Keratinocyte (primary cell): ENCODE measurements around the gene TFF1. TPM values are rescaled to one million over a fixed set of nuclear protein-coding genes. Genes with fewer than 3 reads are reported as not detected.

Experiments
- DNase-seq: peaks from one replicate; pipeline ENCODE4 v3.0.0-alpha.2; 2011; ENCODE audit warnings: low read depth, missing footprints, low spot score
- FAIRE-seq: peaks from 2 replicates; lab custom pipeline; 2011; peaks lifted over from hg19 to GRCh38; lab: Jason Lieb, UNC
- H2AFZ ChIP-seq: 2 replicates; pipeline ENCODE4 v1.6.0; 2012; ENCODE audit warnings: low read length, control low read depth, inconsistent platforms; ENCODE audit not compliant: control insufficient read depth
- H3K27ac ChIP-seq: 2 replicates; pipeline ENCODE4 v1.5.1; 2011; ENCODE audit warnings: low read length; ENCODE audit not compliant: control insufficient read depth, insufficient read depth
- H3K27me3 ChIP-seq: 3 replicates; pipeline ENCODE4 v1.6.0; 2011; ENCODE audit warnings: low read length; ENCODE audit not compliant: control insufficient read depth, insufficient read depth; ENCODE audit errors: extremely low read depth
- H3K36me3 ChIP-seq, 2 experiments: 2 replicates in 1 of 2; 3 replicates in 1 of 2; pipeline ENCODE4 v1.5.1; 2011; ENCODE audit warnings: low read length in 2 of 2, mild to moderate bottlenecking in 1 of 2; ENCODE audit not compliant: control insufficient read depth in 2 of 2, insufficient read depth in 2 of 2; ENCODE audit errors: extremely low read depth in 1 of 2
- H3K4me1 ChIP-seq: 3 replicates; pipeline ENCODE4 v1.5.1; 2011; ENCODE audit warnings: low read length; ENCODE audit not compliant: control insufficient read depth, insufficient read depth; ENCODE audit errors: extremely low read depth
- H3K4me2 ChIP-seq: 3 replicates; pipeline ENCODE4 v1.6.0; 2011; ENCODE audit warnings: low read depth, low read length; ENCODE audit not compliant: control insufficient read depth, insufficient read depth; ENCODE audit errors: extremely low read depth
- H3K4me3 ChIP-seq, 3 experiments: fragments of 200-600 bp in 1 of 3; sonication (generic) in 1 of 3; 2 replicates in 2 of 3; 3 replicates in 1 of 3; pipeline ENCODE4 v1.5.1; 2011 to 2016; ENCODE audit warnings: low read length in 3 of 3, mild to moderate bottlenecking in 3 of 3, control low read depth in 2 of 3, inconsistent platforms in 1 of 3, low read depth in 1 of 3, mixed read lengths in 1 of 3, mixed run types in 1 of 3, moderate library complexity in 1 of 3; ENCODE audit not compliant: control insufficient read depth in 2 of 3, insufficient read depth in 2 of 3; ENCODE audit errors: extremely low read depth in 1 of 3
- H3K79me2 ChIP-seq: 2 replicates; pipeline ENCODE4 v1.6.0; 2012; ENCODE audit warnings: low read length; ENCODE audit not compliant: control insufficient read depth, insufficient read depth
- H3K9ac ChIP-seq: 3 replicates; pipeline ENCODE4 v1.6.0; 2011; ENCODE audit warnings: low read length; ENCODE audit not compliant: control insufficient read depth, insufficient read depth; ENCODE audit errors: extremely low read depth
- H3K9me1 ChIP-seq: 3 replicates; pipeline ENCODE4 v1.6.0; 2011; ENCODE audit warnings: low read length; ENCODE audit not compliant: control insufficient read depth, insufficient read depth; ENCODE audit errors: extremely low read depth
- H3K9me3 ChIP-seq: 2 replicates; pipeline ENCODE4 v1.5.1; 2012; ENCODE audit warnings: low read depth, low read length; ENCODE audit not compliant: control insufficient read depth
- H4K20me1 ChIP-seq: 3 replicates; pipeline ENCODE4 v1.6.0; 2011; ENCODE audit warnings: low read length; ENCODE audit not compliant: control insufficient read depth, insufficient read depth; ENCODE audit errors: extremely low read depth
- EZH2 ChIP-seq: IDR thresholded peaks from one replicate; pipeline ENCODE4 v1.6.1; 2012; ENCODE audit warnings: inconsistent platforms, mild to moderate bottlenecking, low read length, moderate library complexity
- dilution Hi-C: fragments of 300-500 bp; cut with MboI; formaldehyde crosslinking; loops from one replicate; pipeline ENCODE4 v1.7.0; 2020; ENCODE audit warnings: low sequenced_read_pairs; ENCODE audit not compliant: extremely low pct_ligation_motif_present
- polyA plus RNA-seq, 5 experiments: library from polyadenylated mRNA; depleted of rRNA in 3 of 5; stranded (reverse) in 3 of 5; stranded (forward) in 1 of 5; unstranded in 1 of 5; fragments of >200 nt; gene quantifications; 1 replicate in 1 of 5; 2 replicates in 3 of 5; 3 replicates in 1 of 5; pipeline versions ENCODE4 v1.2.1 to v1.2.3, GENCODE V29; 2011 to 2012; ENCODE audit warnings: missing spikeins in 2 of 5, low read depth in 1 of 5, low replicate concordance in 1 of 5
- TF ChIP-seq, protein P1 (sequence below), 3 experiments: IDR thresholded peaks in 1 of 3; conservative IDR thresholded peaks in 1 of 3; optimal IDR thresholded peaks in 1 of 3; 2 replicates in 2 of 3; 3 replicates in 1 of 3; pipeline versions ENCODE3 to v1.5.1; 2011; ENCODE audit warnings: low read length in 3 of 3, mild to moderate bottlenecking in 3 of 3, moderate library complexity in 2 of 3, control low read depth in 1 of 3, inconsistent platforms in 1 of 3; ENCODE audit not compliant: insufficient read depth in 2 of 3; ENCODE audit errors: extremely low read depth in 1 of 3

The TFF1 gene
- polyA plus RNA-seq, 1 donor (not counting 4 experiments of a cell fraction or from before 2014, with no cell fraction given), result not detected

DNA sequence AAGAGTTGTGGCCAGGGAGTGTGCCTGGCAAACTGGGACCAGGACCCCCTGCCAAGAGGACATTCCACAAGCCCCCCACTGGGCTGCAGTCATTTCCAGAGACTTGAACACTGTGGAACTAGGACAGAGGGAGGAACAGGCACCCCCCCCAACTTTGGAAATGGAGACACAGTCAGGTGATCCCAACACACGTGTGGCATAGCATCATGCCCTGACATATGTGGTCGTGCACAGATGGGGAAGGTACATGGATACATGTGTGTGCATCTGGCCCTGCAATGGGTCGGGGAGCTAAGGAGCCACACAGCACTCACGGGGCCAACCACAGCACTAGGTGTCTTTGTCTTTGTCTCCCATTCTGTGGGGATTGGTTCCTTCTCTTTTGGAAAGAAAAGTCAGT lies 44.5 kb downstream of the TFF1 start:
- Histone ChIP-seq H4K20me1 (no peaks in the 10 kb centered on the region), H3K9ac (no peak overlapping the region), H2AFZ (no peak overlapping the region), H3K9me3 (no peaks in the 10 kb centered on the region), H3K9me1 (no peaks in the 10 kb centered on the region), H3K4me1 (no peaks in the 10 kb centered on the region), H3K27me3 (peaks cover 8% of the 10 kb centered on the region), H3K4me2 (no peak overlapping the region), H3K36me3 (no peaks in the 10 kb centered on the region), H3K79me2 (no peaks in the 10 kb centered on the region), H3K4me3 (no peak overlapping the region), H3K27ac (no peak overlapping the region)
- no peak for FAIRE-seq
- TF ChIP-seq EZH2, result no peak
- TF ChIP-seq, protein P1, sequence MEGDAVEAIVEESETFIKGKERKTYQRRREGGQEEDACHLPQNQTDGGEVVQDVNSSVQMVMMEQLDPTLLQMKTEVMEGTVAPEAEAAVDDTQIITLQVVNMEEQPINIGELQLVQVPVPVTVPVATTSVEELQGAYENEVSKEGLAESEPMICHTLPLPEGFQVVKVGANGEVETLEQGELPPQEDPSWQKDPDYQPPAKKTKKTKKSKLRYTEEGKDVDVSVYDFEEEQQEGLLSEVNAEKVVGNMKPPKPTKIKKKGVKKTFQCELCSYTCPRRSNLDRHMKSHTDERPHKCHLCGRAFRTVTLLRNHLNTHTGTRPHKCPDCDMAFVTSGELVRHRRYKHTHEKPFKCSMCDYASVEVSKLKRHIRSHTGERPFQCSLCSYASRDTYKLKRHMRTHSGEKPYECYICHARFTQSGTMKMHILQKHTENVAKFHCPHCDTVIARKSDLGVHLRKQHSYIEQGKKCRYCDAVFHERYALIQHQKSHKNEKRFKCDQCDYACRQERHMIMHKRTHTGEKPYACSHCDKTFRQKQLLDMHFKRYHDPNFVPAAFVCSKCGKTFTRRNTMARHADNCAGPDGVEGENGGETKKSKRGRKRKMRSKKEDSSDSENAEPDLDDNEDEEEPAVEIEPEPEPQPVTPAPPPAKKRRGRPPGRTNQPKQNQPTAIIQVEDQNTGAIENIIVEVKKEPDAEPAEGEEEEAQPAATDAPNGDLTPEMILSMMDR (optimal IDR thresholded peaks at IDR 0.05 in 1 of 3, IDR thresholded peaks at IDR 0.05 in 1 of 3, conservative IDR thresholded peaks at IDR 0.05 in 1 of 3; ENCODE audit: extremely low read depth in 1 of 3, insufficient read depth in 2 of 3, low read length in 3 of 3), result no peak
- dilution Hi-C loops, result no loop called here
- DNase-seq, result no peak

DNA sequence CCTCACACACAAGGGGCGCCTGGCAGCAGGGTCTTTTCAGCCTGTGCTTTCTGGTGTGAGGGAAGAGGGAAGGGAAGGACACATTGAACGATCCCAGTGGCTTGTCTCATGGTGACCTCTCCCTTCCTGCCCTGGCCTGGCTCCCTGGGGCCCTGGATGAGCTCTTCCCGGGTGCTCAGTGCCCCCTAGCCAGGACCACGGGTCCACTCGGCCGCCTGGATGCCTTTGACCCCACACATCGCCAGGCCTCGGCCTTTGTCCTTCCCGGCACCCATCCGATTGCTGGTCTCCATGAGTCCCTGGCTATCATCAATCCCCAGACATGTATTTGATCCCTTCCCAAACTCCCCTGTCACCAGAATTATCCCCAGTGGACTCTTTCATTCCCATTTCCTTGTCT lies 45.1 kb downstream of the TFF1 start:
- Histone ChIP-seq H3K4me3 (no peak overlapping the region), H3K9me3 (no peaks in the 10 kb centered on the region), H3K9ac (no peak overlapping the region), H3K27ac (no peak overlapping the region), H2AFZ (no peak overlapping the region), H3K9me1 (no peaks in the 10 kb centered on the region), H3K4me1 (no peaks in the 10 kb centered on the region), H3K36me3 (no peaks in the 10 kb centered on the region), H4K20me1 (no peaks in the 10 kb centered on the region), H3K4me2 (no peak overlapping the region), H3K79me2 (no peaks in the 10 kb centered on the region), H3K27me3 (peaks cover 8% of the 10 kb centered on the region)
- no peak for DNase-seq
- TF ChIP-seq, protein P1 (optimal IDR thresholded peaks at IDR 0.05 in 1 of 3, IDR thresholded peaks at IDR 0.05 in 1 of 3, conservative IDR thresholded peaks at IDR 0.05 in 1 of 3; ENCODE audit: extremely low read depth in 1 of 3, insufficient read depth in 2 of 3, low read length in 3 of 3), result no peak
- TF ChIP-seq EZH2, result no peak
- dilution Hi-C loops, result no loop called here
- no peak for FAIRE-seq
